H9 (cell line): ENCODE measurements around the gene GNAS-AS1. TPM values are rescaled to one million over a fixed set of nuclear protein-coding genes. Genes with fewer than 3 reads are reported as not detected.

Experiments used
- DNase-seq: peaks from one replicate; pipeline ENCODE4 v3.0.0-alpha.2; 2017
- H2AFZ ChIP-seq: one replicate; pipeline ENCODE4 v1.6.1; 2013; ENCODE audit warnings: mild to moderate bottlenecking, low read length, control low read depth, moderate library complexity
- H2AK5ac ChIP-seq: 2 replicates; pipeline ENCODE4 v1.6.1; 2013; ENCODE audit warnings: low read length, control low read depth, mixed read lengths; ENCODE audit not compliant: insufficient read length
- H2BK120ac ChIP-seq: one replicate; pipeline ENCODE4 v1.6.1; 2013; ENCODE audit warnings: low read depth, mild to moderate bottlenecking, low read length, control low read depth, inconsistent platforms; ENCODE audit not compliant: poor library complexity, severe bottlenecking
- H2BK12ac ChIP-seq: 2 replicates; pipeline ENCODE4 v1.6.1; 2013; ENCODE audit warnings: low read length, control low read depth, mixed read lengths, low read depth; ENCODE audit not compliant: insufficient read length
- H2BK15ac ChIP-seq: 2 replicates; pipeline ENCODE4 v1.6.1; 2013; ENCODE audit warnings: low read depth, low read length, control low read depth
- H2BK20ac ChIP-seq: one replicate; pipeline ENCODE4 v1.6.1; 2013; ENCODE audit warnings: low read depth, mild to moderate bottlenecking, low read length, control low read depth, inconsistent platforms; ENCODE audit not compliant: poor library complexity, severe bottlenecking
- H2BK5ac ChIP-seq: 2 replicates; pipeline ENCODE4 v1.6.1; 2013; ENCODE audit warnings: low read length, control low read depth, mixed read lengths; ENCODE audit not compliant: insufficient read length
- H3K14ac ChIP-seq: 2 replicates; pipeline ENCODE4 v1.6.1; 2013; ENCODE audit warnings: low read length, control low read depth; ENCODE audit not compliant: insufficient read depth
- H3K18ac ChIP-seq: 2 replicates; pipeline ENCODE4 v1.6.1; 2013; ENCODE audit warnings: low read depth, mild to moderate bottlenecking, mixed read lengths, low read length, control low read depth; ENCODE audit not compliant: insufficient read length
- H3K23ac ChIP-seq: 2 replicates; pipeline ENCODE4 v1.6.1; 2013; ENCODE audit warnings: low read length, control low read depth, mixed read lengths, low read depth; ENCODE audit not compliant: insufficient read length
- H3K23me2 ChIP-seq: 2 replicates; pipeline ENCODE4 v1.6.1; 2013; ENCODE audit warnings: low read depth, mild to moderate bottlenecking, mixed read lengths, low read length, control low read depth; ENCODE audit not compliant: insufficient read length, poor library complexity, severe bottlenecking
- H3K27ac ChIP-seq: 2 replicates; pipeline ENCODE4 v1.5.1; 2013; ENCODE audit warnings: low read length, control low read depth, mixed read lengths, low read depth; ENCODE audit not compliant: insufficient read length
- H3K27me3 ChIP-seq: 2 replicates; pipeline ENCODE4 v1.6.1; 2013; ENCODE audit warnings: low read length, control low read depth, inconsistent platforms; ENCODE audit not compliant: insufficient read depth
- H3K4ac ChIP-seq: 2 replicates; pipeline ENCODE4 v1.6.1; 2013; ENCODE audit warnings: low read depth, mild to moderate bottlenecking, control low read depth, inconsistent platforms, low read length, moderate library complexity
- H3K4me1 ChIP-seq: 2 replicates; pipeline ENCODE4 v1.6.1; 2013; ENCODE audit warnings: low read length, control low read depth, inconsistent platforms; ENCODE audit not compliant: insufficient read depth
- H3K4me2 ChIP-seq: 2 replicates; pipeline ENCODE4 v1.6.1; 2013; ENCODE audit warnings: low read length, control low read depth, mixed read lengths; ENCODE audit not compliant: insufficient read length, insufficient read depth
- H3K56ac ChIP-seq: 2 replicates; pipeline ENCODE4 v1.6.1; 2013; ENCODE audit warnings: low read depth, mild to moderate bottlenecking, mixed read lengths, low read length, control low read depth; ENCODE audit not compliant: insufficient read length
- H3K79me1 ChIP-seq: 2 replicates; pipeline ENCODE4 v1.6.1; 2013; ENCODE audit warnings: low read depth, mild to moderate bottlenecking, moderate library complexity, low read length, control low read depth, inconsistent platforms; ENCODE audit not compliant: insufficient read depth, poor library complexity, severe bottlenecking
- H3K79me2 ChIP-seq: 2 replicates; pipeline ENCODE4 v1.6.1; 2013; ENCODE audit warnings: low read length, control low read depth, inconsistent platforms; ENCODE audit not compliant: insufficient read depth
- H3K9ac ChIP-seq: 2 replicates; pipeline ENCODE4 v1.6.1; 2013; ENCODE audit warnings: low read length, control low read depth, mixed read lengths; ENCODE audit not compliant: insufficient read length; ENCODE audit errors: extremely low read depth
- H3K9me3 ChIP-seq: one replicate; pipeline ENCODE4 v1.6.1; 2013; ENCODE audit warnings: low read depth, low read length, inconsistent platforms; ENCODE audit not compliant: control insufficient read depth
- H3T11ph ChIP-seq: one replicate; pipeline ENCODE4 v1.6.1; 2013; ENCODE audit warnings: mild to moderate bottlenecking, low read length, control low read depth, inconsistent platforms
- H4K20me1 ChIP-seq: one replicate; pipeline ENCODE4 v1.6.1; 2013; ENCODE audit not compliant: control insufficient read depth, insufficient read length, insufficient read depth
- H4K5ac ChIP-seq: 2 replicates; pipeline ENCODE4 v1.6.1; 2013; ENCODE audit warnings: low read depth, mild to moderate bottlenecking, mixed read lengths, low read length, control low read depth; ENCODE audit not compliant: insufficient read length
- H4K8ac ChIP-seq: replicated peaks from 2 replicates; pipeline ENCODE4 v1.6.1; 2013; ENCODE audit warnings: low read length, control low read depth, mixed read lengths, low read depth; ENCODE audit not compliant: insufficient read length
- H4K91ac ChIP-seq: 2 replicates; pipeline ENCODE4 v1.6.1; 2013; ENCODE audit warnings: low read depth, mild to moderate bottlenecking, moderate library complexity, mixed read lengths, low read length, control low read depth; ENCODE audit not compliant: insufficient read length
- H3K27ac Mint-ChIP-seq, 3 experiments: 2 replicates in 2 of 3; 3 replicates in 1 of 3; pipeline ENCODE4 v1.8.0; 2020 to 2021; ENCODE audit warnings: mixed read lengths in 3 of 3, mild to moderate bottlenecking in 1 of 3, moderate library complexity in 1 of 3
- H3K27me3 Mint-ChIP-seq: 2 replicates; pipeline ENCODE4 v1.8.0; 2021; ENCODE audit warnings: low read depth, mild to moderate bottlenecking, moderate library complexity, mixed read lengths
- H3K36me3 Mint-ChIP-seq, 3 experiments: 2 replicates in 2 of 3; 3 replicates in 1 of 3; pipeline ENCODE4 v1.8.0; 2020 to 2021; ENCODE audit warnings: low read depth in 3 of 3, mixed read lengths in 3 of 3; ENCODE audit not compliant: insufficient read depth in 1 of 3
- H3K4me1 Mint-ChIP-seq, 2 experiments: 2 replicates each; pipeline ENCODE4 v1.8.0; 2020; ENCODE audit warnings: mixed read lengths in 2 of 2
- H3K4me3 Mint-ChIP-seq, 2 experiments: 2 replicates in 1 of 2; 3 replicates in 1 of 2; pipeline ENCODE4 v1.8.0; 2020 to 2021; ENCODE audit warnings: mild to moderate bottlenecking in 2 of 2, mixed read lengths in 2 of 2, moderate library complexity in 1 of 2
- H3K9me3 Mint-ChIP-seq, 2 experiments: 2 replicates in 1 of 2; 3 replicates in 1 of 2; pipeline ENCODE4 v1.8.0; 2020; ENCODE audit warnings: mild to moderate bottlenecking in 2 of 2, mixed read lengths in 2 of 2, moderate library complexity in 1 of 2
- WGBS: extraction: QIAGEN DNeasy Blood & Tissue Kit; methylation state at CpG from one replicate; pipeline ENCODE4 v1.1.7; 2013; ENCODE audit warnings: missing lambda C conversion rate, low lambda C conversion rate, mixed read lengths; ENCODE audit not compliant: insufficient read length; ENCODE audit errors: extremely low coverage; 5-methylcytosine and 5-hydroxymethylcytosine counted together
- total RNA-seq: library from RNA; stranded (reverse); gene quantifications from 2 replicates; pipeline ENCODE4 v1.2.1, GENCODE V29; 2021
- TF ChIP-seq, protein P1 (sequence below): fragments of 200-600 bp; sonication (generic); conservative IDR thresholded peaks from 3 replicates; pipeline ENCODE4 v1.8.0; 2021; ENCODE audit warnings: antibody characterized with exemption, mild to moderate bottlenecking

The GNAS-AS1 gene
- total RNA-seq, 1 experiment from 2014 or later: 11.3 TPM

DNA sequence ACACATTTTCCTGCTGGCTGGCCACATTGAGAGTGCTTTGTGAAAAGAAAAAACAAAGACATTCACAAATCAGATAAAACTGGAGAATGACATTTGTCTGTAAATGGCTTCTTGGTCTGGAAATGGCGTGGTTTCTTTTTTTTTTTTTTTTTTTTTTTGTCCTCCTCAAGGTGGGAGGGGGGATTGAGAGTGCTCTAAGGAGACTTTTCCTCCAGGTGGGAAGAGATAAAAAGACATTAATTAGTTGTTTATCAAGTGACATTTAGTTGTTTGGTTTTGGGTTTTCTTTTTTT lies 42.2 kb upstream of the GNAS-AS1 start:
- H3K27ac Mint-ChIP-seq: peak overlapping the region; percentile 97 to 98 (median 97); a peak in 5 of 7 replicates
- Histone ChIP-seq H2BK12ac (no peak overlapping the region), H3K9ac (peak overlapping the region; percentile 71), H3K4me1 (peaks cover 9% of the 10 kb centered on the region), H4K91ac (no peak overlapping the region), H2BK20ac (no peak overlapping the region), H2AK5ac (no peak overlapping the region), H3T11ph (no peak overlapping the region), H4K20me1 (no peaks in the 10 kb centered on the region), H3K79me2 (peaks cover 29% of the 10 kb centered on the region; the same call in 1 of the 2 replicates), H2BK5ac (no peak overlapping the region), H3K4ac (no peak overlapping the region), H3K23me2 (peaks cover 5% of the 10 kb centered on the region), H3K4me2 (peak overlapping the region; percentile 54), H3K9me3 (no peaks in the 10 kb centered on the region), H3K18ac (no peak overlapping the region), H3K79me1 (no peaks in the 10 kb centered on the region), H3K14ac (no peak overlapping the region), H2BK120ac (no peak overlapping the region), H2BK15ac (no peak overlapping the region), H3K27ac (no peak overlapping the region), H4K5ac (no peak overlapping the region), H3K23ac (no peak overlapping the region), H3K56ac (no peak overlapping the region), H2AFZ (no peak overlapping the region), H4K8ac (no peak overlapping the region), H3K27me3 (no peaks in the 10 kb centered on the region)
- peaks cover 8 to 26% (median 25%) of the 10 kb centered on the region in 3 experiments for H3K36me3 Mint-ChIP-seq
- TF ChIP-seq, protein P1, sequence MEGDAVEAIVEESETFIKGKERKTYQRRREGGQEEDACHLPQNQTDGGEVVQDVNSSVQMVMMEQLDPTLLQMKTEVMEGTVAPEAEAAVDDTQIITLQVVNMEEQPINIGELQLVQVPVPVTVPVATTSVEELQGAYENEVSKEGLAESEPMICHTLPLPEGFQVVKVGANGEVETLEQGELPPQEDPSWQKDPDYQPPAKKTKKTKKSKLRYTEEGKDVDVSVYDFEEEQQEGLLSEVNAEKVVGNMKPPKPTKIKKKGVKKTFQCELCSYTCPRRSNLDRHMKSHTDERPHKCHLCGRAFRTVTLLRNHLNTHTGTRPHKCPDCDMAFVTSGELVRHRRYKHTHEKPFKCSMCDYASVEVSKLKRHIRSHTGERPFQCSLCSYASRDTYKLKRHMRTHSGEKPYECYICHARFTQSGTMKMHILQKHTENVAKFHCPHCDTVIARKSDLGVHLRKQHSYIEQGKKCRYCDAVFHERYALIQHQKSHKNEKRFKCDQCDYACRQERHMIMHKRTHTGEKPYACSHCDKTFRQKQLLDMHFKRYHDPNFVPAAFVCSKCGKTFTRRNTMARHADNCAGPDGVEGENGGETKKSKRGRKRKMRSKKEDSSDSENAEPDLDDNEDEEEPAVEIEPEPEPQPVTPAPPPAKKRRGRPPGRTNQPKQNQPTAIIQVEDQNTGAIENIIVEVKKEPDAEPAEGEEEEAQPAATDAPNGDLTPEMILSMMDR: no peak
- DNase-seq: no peak
- no CpG with 5 or more reads among the region's 1 CpG for WGBS
- peak overlapping the region; percentile 95 to 96 for H3K4me3 Mint-ChIP-seq
- no peaks in the 10 kb centered on the region for H3K27me3 Mint-ChIP-seq
- H3K9me3 Mint-ChIP-seq: peaks cover 2 to 3% of the 10 kb centered on the region in 2 experiments; a peak in 4 of 5 replicates
- H3K4me1 Mint-ChIP-seq: peaks cover 48 to 58% of the 10 kb centered on the region in 2 experiments
